Fibroblast of skin of scalp (primary cell): Measurements from ENCODE around the gene LRRC45.
A peak's percentile ranks its signal among the peaks of the same experiment; 100 is the strongest.

Experiments
- DNase-seq: peaks from one replicate; pipeline ENCODE4 v3.0.0-alpha.2; 2013

The LRRC45 gene

GRCh38 chr17:82008258-82008940, 14.7 kb upstream of the LRRC45 start:
- DNase-seq = no peak

GRCh38 chr17:82008941-82009405, 14.1 kb upstream of the LRRC45 start:
- no peak for DNase-seq

GRCh38 chr17:82009413-82009812, 13.7 kb upstream of the LRRC45 start:
- no peak for DNase-seq

- DNase-seq = no peak
Observed at GRCh38 chr17:82010575-82011525, 12.3 kb upstream of the LRRC45 start.

GRCh38 chr17:82011617-82012187, 11.4 kb upstream of the LRRC45 start:
- no peak for DNase-seq

- DNase-seq = no peak
Observed at GRCh38 chr17:82012261-82012639, 10.9 kb upstream of the LRRC45 start.

- DNase-seq = no peak
Observed at GRCh38 chr17:82012640-82013295, 10.3 kb upstream of the LRRC45 start.

GRCh38 chr17:82013341-82013740, 9.8 kb upstream of the LRRC45 start:
- DNase-seq = no peak

- DNase-seq = no peak
Observed at GRCh38 chr17:82013772-82014321, 9.3 kb upstream of the LRRC45 start.

- peak; percentile 22 for DNase-seq
Observed at GRCh38 chr17:82014432-82014831, 8.7 kb upstream of the LRRC45 start.

- DNase-seq = no peak
Observed at GRCh38 chr17:82014971-82015310, 8.2 kb upstream of the LRRC45 start.

- no peak for DNase-seq
Observed at GRCh38 chr17:82015311-82015971, 7.7 kb upstream of the LRRC45 start.

- DNase-seq = no peak
Observed at GRCh38 chr17:82016061-82016874, 6.8 kb upstream of the LRRC45 start.

- DNase-seq = no peak
Observed at GRCh38 chr17:82016875-82017459, 6.1 kb upstream of the LRRC45 start.

GRCh38 chr17:82017612-82018151, 5.4 kb upstream of the LRRC45 start:
- DNase-seq = no peak

- DNase-seq = no peak
Observed at GRCh38 chr17:82018152-82018988, 4.7 kb upstream of the LRRC45 start.

GRCh38 chr17:82018989-82019689, 4.0 kb upstream of the LRRC45 start:
- DNase-seq = no peak

GRCh38 chr17:82019690-82020571, 3.2 kb upstream of the LRRC45 start:
- peak; percentile 39 for DNase-seq
